Activated naive CD8-positive, alpha-beta T cell (primary cell): ENCODE measurements around the gene TTC39B.

Experiments used
- H3K27ac Mint-ChIP-seq: one replicate; pipeline ENCODE4 v1.8.0; 2021; ENCODE audit warnings: mixed read lengths
- H3K27me3 Mint-ChIP-seq: one replicate; pipeline ENCODE4 v1.8.0; 2021; ENCODE audit warnings: mixed read lengths
- H3K36me3 Mint-ChIP-seq: one replicate; pipeline ENCODE4 v1.8.0; 2021; ENCODE audit warnings: mixed read lengths
- H3K4me1 Mint-ChIP-seq: one replicate; pipeline ENCODE4 v1.8.0; 2021; ENCODE audit warnings: low read depth, mixed read lengths
- H3K4me3 Mint-ChIP-seq: one replicate; pipeline ENCODE4 v1.8.0; 2021; ENCODE audit warnings: mild to moderate bottlenecking, mixed read lengths
- H3K9me3 Mint-ChIP-seq: one replicate; pipeline ENCODE4 v1.8.0; 2021; ENCODE audit warnings: low read depth, mixed read lengths

The TTC39B gene

GRCh38 chr9:15160673-15161072 is 146.3 kb downstream of the TTC39B start:
- Mint-ChIP-seq H3K9me3 (no peaks in the 10 kb centered on the region), H3K4me1 (no peaks in the 10 kb centered on the region), H3K4me3 (no peak overlapping the region), H3K27ac (no peak overlapping the region), H3K27me3 (no peaks in the 10 kb centered on the region), H3K36me3 (peaks cover 2% of the 10 kb centered on the region)

GRCh38 chr9:15158064-15158463 is 149.0 kb downstream of the TTC39B start:
- no peak overlapping the region for H3K27ac Mint-ChIP-seq
- H3K27me3 Mint-ChIP-seq = no peaks in the 10 kb centered on the region
- H3K4me3 Mint-ChIP-seq = no peak overlapping the region
- no peaks in the 10 kb centered on the region for H3K4me1 Mint-ChIP-seq
- H3K9me3 Mint-ChIP-seq = no peaks in the 10 kb centered on the region
- H3K36me3 Mint-ChIP-seq = no peaks in the 10 kb centered on the region

GRCh38 chr9:15157381-15157780 is 149.6 kb downstream of the TTC39B start:
- Mint-ChIP-seq H3K4me3 (no peak overlapping the region), H3K9me3 (no peaks in the 10 kb centered on the region), H3K4me1 (no peaks in the 10 kb centered on the region), H3K27ac (no peak overlapping the region), H3K36me3 (no peaks in the 10 kb centered on the region), H3K27me3 (peaks cover 2% of the 10 kb centered on the region)

- Mint-ChIP-seq H3K9me3 (no peaks in the 10 kb centered on the region), H3K36me3 (no peaks in the 10 kb centered on the region), H3K4me1 (no peaks in the 10 kb centered on the region), H3K27me3 (peaks cover 3% of the 10 kb centered on the region), H3K4me3 (no peak overlapping the region), H3K27ac (no peak overlapping the region)
Measured at GRCh38 chr9:15156241-15156640, 150.8 kb downstream of the TTC39B start.

GRCh38 chr9:15155826-15156225 is 151.2 kb downstream of the TTC39B start:
- no peaks in the 10 kb centered on the region for H3K4me1 Mint-ChIP-seq

GRCh38 chr9:15155323-15155722 is 151.7 kb downstream of the TTC39B start:
- Mint-ChIP-seq H3K9me3 (no peaks in the 10 kb centered on the region), H3K36me3 (no peaks in the 10 kb centered on the region), H3K27me3 (peaks cover 6% of the 10 kb centered on the region), H3K4me3 (no peak overlapping the region), H3K27ac (no peak overlapping the region), H3K4me1 (no peaks in the 10 kb centered on the region)

More at GRCh38 chr9:15155826-15156225, 151.2 kb downstream of the TTC39B start:
- Mint-ChIP-seq H3K36me3 (no peaks in the 10 kb centered on the region), H3K27ac (no peak overlapping the region), H3K9me3 (no peaks in the 10 kb centered on the region), H3K27me3 (peaks cover 6% of the 10 kb centered on the region), H3K4me3 (no peak overlapping the region)

- H3K27me3 Mint-ChIP-seq = peaks cover 6% of the 10 kb centered on the region
- no peaks in the 10 kb centered on the region for H3K9me3 Mint-ChIP-seq
- H3K4me3 Mint-ChIP-seq = no peak overlapping the region
- H3K36me3 Mint-ChIP-seq = no peaks in the 10 kb centered on the region
- H3K4me1 Mint-ChIP-seq = no peaks in the 10 kb centered on the region
- no peak overlapping the region for H3K27ac Mint-ChIP-seq
Measured at GRCh38 chr9:15154677-15155076, 152.3 kb downstream of the TTC39B start.

GRCh38 chr9:15153961-15154360 is 153.1 kb downstream of the TTC39B start:
- no peak overlapping the region for H3K27ac Mint-ChIP-seq
- no peaks in the 10 kb centered on the region for H3K36me3 Mint-ChIP-seq
- H3K4me1 Mint-ChIP-seq = no peaks in the 10 kb centered on the region
- H3K27me3 Mint-ChIP-seq = peaks cover 6% of the 10 kb centered on the region
- no peak overlapping the region for H3K4me3 Mint-ChIP-seq
- no peaks in the 10 kb centered on the region for H3K9me3 Mint-ChIP-seq

GRCh38 chr9:15150939-15151338 is 156.1 kb downstream of the TTC39B start:
- H3K9me3 Mint-ChIP-seq = no peaks in the 10 kb centered on the region
- no peaks in the 10 kb centered on the region for H3K4me1 Mint-ChIP-seq
- no peak overlapping the region for H3K4me3 Mint-ChIP-seq
- no peak overlapping the region for H3K27ac Mint-ChIP-seq
- H3K36me3 Mint-ChIP-seq = no peaks in the 10 kb centered on the region
- peaks cover 7% of the 10 kb centered on the region for H3K27me3 Mint-ChIP-seq

GRCh38 chr9:15149450-15149849 is 157.6 kb downstream of the TTC39B start:
- Mint-ChIP-seq H3K4me3 (no peak overlapping the region), H3K27ac (no peak overlapping the region), H3K27me3 (peaks cover 7% of the 10 kb centered on the region), H3K9me3 (no peaks in the 10 kb centered on the region), H3K4me1 (no peaks in the 10 kb centered on the region), H3K36me3 (no peaks in the 10 kb centered on the region)

GRCh38 chr9:15146268-15146700 is 160.7 kb downstream of the TTC39B start:
- Mint-ChIP-seq H3K4me3 (no peak overlapping the region), H3K9me3 (no peaks in the 10 kb centered on the region), H3K27me3 (peaks cover 6% of the 10 kb centered on the region), H3K36me3 (no peaks in the 10 kb centered on the region), H3K27ac (no peak overlapping the region), H3K4me1 (peaks cover 2% of the 10 kb centered on the region)

GRCh38 chr9:15144622-15145061 is 162.4 kb downstream of the TTC39B start:
- no peak overlapping the region for H3K4me3 Mint-ChIP-seq
- no peaks in the 10 kb centered on the region for H3K36me3 Mint-ChIP-seq
- H3K27ac Mint-ChIP-seq = no peak overlapping the region
- H3K9me3 Mint-ChIP-seq = no peaks in the 10 kb centered on the region
- H3K4me1 Mint-ChIP-seq = peaks cover 2% of the 10 kb centered on the region
- H3K27me3 Mint-ChIP-seq = peaks cover 4% of the 10 kb centered on the region

GRCh38 chr9:15142878-15143534 is 164.0 kb downstream of the TTC39B start:
- Mint-ChIP-seq H3K4me1 (peaks cover 2% of the 10 kb centered on the region), H3K9me3 (no peaks in the 10 kb centered on the region), H3K4me3 (no peak overlapping the region), H3K27me3 (peaks cover 4% of the 10 kb centered on the region), H3K36me3 (no peaks in the 10 kb centered on the region), H3K27ac (no peak overlapping the region)

- H3K9me3 Mint-ChIP-seq = no peaks in the 10 kb centered on the region
- H3K4me3 Mint-ChIP-seq = no peak overlapping the region
- H3K27ac Mint-ChIP-seq = no peak overlapping the region
- peaks cover 2% of the 10 kb centered on the region for H3K27me3 Mint-ChIP-seq
- H3K36me3 Mint-ChIP-seq = no peaks in the 10 kb centered on the region
- H3K4me1 Mint-ChIP-seq = peaks cover 4% of the 10 kb centered on the region
Measured at GRCh38 chr9:15140051-15140450, 167.0 kb downstream of the TTC39B start.

GRCh38 chr9:15139469-15139868 is 167.5 kb downstream of the TTC39B start:
- peaks cover 2% of the 10 kb centered on the region for H3K27me3 Mint-ChIP-seq
- H3K4me1 Mint-ChIP-seq = peaks cover 6% of the 10 kb centered on the region
- no peak overlapping the region for H3K27ac Mint-ChIP-seq
- no peaks in the 10 kb centered on the region for H3K9me3 Mint-ChIP-seq
- H3K4me3 Mint-ChIP-seq = no peak overlapping the region
- H3K36me3 Mint-ChIP-seq = no peaks in the 10 kb centered on the region

- no peaks in the 10 kb centered on the region for H3K27me3 Mint-ChIP-seq
Measured at GRCh38 chr9:15138357-15138686, 168.7 kb downstream of the TTC39B start.

More at GRCh38 chr9:15138357-15138686, 168.7 kb downstream of the TTC39B start:
- Mint-ChIP-seq H3K27ac (no peak overlapping the region), H3K36me3 (no peaks in the 10 kb centered on the region), H3K9me3 (no peaks in the 10 kb centered on the region), H3K4me1 (peaks cover 6% of the 10 kb centered on the region), H3K4me3 (no peak overlapping the region)
